Thyroid gland (tissue), 4 donors: ENCODE data around the gene PHF21B. TPM values are rescaled to one million over a fixed set of nuclear protein-coding genes. Genes with fewer than 3 reads are reported as not detected.

Experiments used
- DNase-seq, 2 donors: peaks; one replicate each; pipeline ENCODE4 v3.0.0-alpha.2; 2019
- H3K27ac ChIP-seq, 3 donors: fragments of 200-600 bp; sonication (generic); 1 replicate in 2 of 3; 2 replicates in 1 of 3; pipeline ENCODE4 v1.5.1; 2016 to 2019; ENCODE audit warnings: mild to moderate bottlenecking in 1 of 3, moderate library complexity in 1 of 3
- H3K27me3 ChIP-seq: fragments of 200-600 bp; sonication (generic); one replicate; pipeline ENCODE4 v1.5.1; 2019
- H3K36me3 ChIP-seq, 2 donors: fragments of 200-600 bp; sonication (generic); one replicate each; pipeline ENCODE4 v1.5.1; 2016 to 2019
- H3K4me1 ChIP-seq, 2 donors: fragments of 200-600 bp; sonication (generic); one replicate each; pipeline ENCODE4 v1.5.1; 2017 to 2019
- H3K4me3 ChIP-seq, 3 donors: fragments of 200-600 bp; sonication (generic); replicated peaks in 1 of 3; 1 replicate in 2 of 3; 2 replicates in 1 of 3; pipeline ENCODE4 v1.5.1; 2016; ENCODE audit warnings: mild to moderate bottlenecking in 1 of 3
- H3K9me3 ChIP-seq: fragments of 200-600 bp; sonication (generic); one replicate; pipeline ENCODE4 v1.5.1; 2017
- CTCF ChIP-seq, 6 experiments: fragments of 200-600 bp in 3 of 6; fragments of 450-650 bp in 3 of 6; sonication (generic) in 3 of 6; IDR thresholded peaks; one replicate each; pipeline ENCODE4 v1.5.1; 2016 to 2019; ENCODE audit warnings: antibody characterized with exemption in 6 of 6, mild to moderate bottlenecking in 2 of 6, inconsistent platforms in 1 of 6, moderate library complexity in 1 of 6
- POLR2A ChIP-seq, 2 donors: fragments of 450-650 bp; IDR thresholded peaks; one replicate each; pipeline ENCODE4 v1.6.1; 2017; ENCODE audit warnings: antibody characterized with exemption in 2 of 2, mild to moderate bottlenecking in 2 of 2, moderate library complexity in 1 of 2
- WGBS, 2 donors: methylation state at CpG; one replicate each; pipeline ENCODE4 v1.1.5; 2017; 5-methylcytosine and 5-hydroxymethylcytosine counted together
- intact Hi-C: fragments of 100-400 bp; cut with DNase I; formaldehyde crosslinking; loops from one replicate; pipeline ENCODE4 v1.15.1; 2023
- total RNA-seq, 4 donors: library from RNA; depleted of rRNA; stranded (reverse); fragments of >200 nt; gene quantifications; one replicate each; pipeline ENCODE4 v1.2.3, GENCODE V29; 2016

The PHF21B gene
- total RNA-seq, 4 donors from 2014 or later: 0.33 to 8.9 (median 2.2) TPM

- no peaks in the 10 kb centered on the region for H3K27me3 ChIP-seq
- H3K4me1 ChIP-seq: no peaks in the 10 kb centered on the region
- no peaks in the 10 kb centered on the region for H3K36me3 ChIP-seq
- TF ChIP-seq CTCF (IDR thresholded peaks at IDR 0.05) (no peak), POLR2A (IDR thresholded peaks at IDR 0.05) (no peak)
- no peak overlapping the region for H3K27ac ChIP-seq
- H3K4me3 ChIP-seq: no peak overlapping the region
- H3K9me3 ChIP-seq: no peaks in the 10 kb centered on the region
- intact Hi-C loops: no loop called here
- WGBS, 2 donors: 42 to 47% methylated on average over 7 of the region's 7 CpGs
- no peak for DNase-seq
These were observed 14.7 kb downstream of the PHF21B start for GRCh38 chr22:44995105-44995514.

- TF ChIP-seq POLR2A (IDR thresholded peaks at IDR 0.05): no peak
- no peak for TF ChIP-seq CTCF (IDR thresholded peaks at IDR 0.05)
- H3K36me3 ChIP-seq: no peaks in the 10 kb centered on the region
- H3K27ac ChIP-seq: no peak overlapping the region
- no peak overlapping the region for H3K4me3 ChIP-seq
- intact Hi-C loops: no loop called here
- H3K4me1 ChIP-seq: no peaks in the 10 kb centered on the region
- no peaks in the 10 kb centered on the region for H3K9me3 ChIP-seq
- DNase-seq: no peak
- H3K27me3 ChIP-seq: no peaks in the 10 kb centered on the region
- 80 to 85% methylated on average over 17 to 18 of the region's 19 CpGs for WGBS, 2 donors
These were observed 15.3 kb downstream of the PHF21B start for GRCh38 chr22:44994399-44995104.

GRCh38 chr22:44992166-44992565 is 17.6 kb downstream of the PHF21B start:
- Histone ChIP-seq H3K4me1 (no peaks in the 10 kb centered on the region), H3K4me3 (no peak overlapping the region), H3K36me3 (no peaks in the 10 kb centered on the region), H3K27ac (no peak overlapping the region), H3K9me3 (no peaks in the 10 kb centered on the region), H3K27me3 (no peaks in the 10 kb centered on the region)
- DNase-seq: no peak
- TF ChIP-seq POLR2A (IDR thresholded peaks at IDR 0.05) (no peak), CTCF (IDR thresholded peaks at IDR 0.05) (no peak)
- intact Hi-C loops: no loop called here
- WGBS, 2 donors: 85 to 87% methylated on average over 4 to 8 of the region's 13 CpGs

- intact Hi-C loops: no loop called here
- 84 to 92% methylated on average over 8 to 10 of the region's 10 CpGs for WGBS, 2 donors
- no peak overlapping the region for H3K27ac ChIP-seq
- DNase-seq: no peak
- H3K4me1 ChIP-seq: no peaks in the 10 kb centered on the region
- TF ChIP-seq POLR2A (IDR thresholded peaks at IDR 0.05): no peak
- no peak for TF ChIP-seq CTCF (IDR thresholded peaks at IDR 0.05)
- no peaks in the 10 kb centered on the region for H3K36me3 ChIP-seq
- no peak overlapping the region for H3K4me3 ChIP-seq
- H3K27me3 ChIP-seq: no peaks in the 10 kb centered on the region
- no peaks in the 10 kb centered on the region for H3K9me3 ChIP-seq
These were observed 18.6 kb downstream of the PHF21B start for GRCh38 chr22:44991218-44991617.

- Histone ChIP-seq H3K9me3 (no peaks in the 10 kb centered on the region), H3K27ac (no peak overlapping the region), H3K27me3 (no peaks in the 10 kb centered on the region), H3K4me3 (no peak overlapping the region), H3K4me1 (no peaks in the 10 kb centered on the region), H3K36me3 (no peaks in the 10 kb centered on the region)
- intact Hi-C loops: no loop called here
- 83 to 90% methylated on average over 13 to 14 of the region's 15 CpGs for WGBS, 2 donors
- no peak for TF ChIP-seq CTCF (IDR thresholded peaks at IDR 0.05)
- DNase-seq: no peak
These were observed 19.0 kb downstream of the PHF21B start for GRCh38 chr22:44990810-44991209.
